Tibial nerve (tissue), 4 donors: ENCODE data around the gene ZNF618.
"Not testable (repeated sequence)": the region's sequence is repeated elsewhere in the genome, so short reads cannot be mapped to it uniquely, and the experiment has no call there.

Experiments used
- CTCF ChIP-seq, 5 experiments: fragments of 200-600 bp in 3 of 5; fragments of 450-650 bp in 2 of 5; sonication (generic) in 3 of 5; IDR thresholded peaks; one replicate each; pipeline ENCODE4 v1.5.1; 2016 to 2019; ENCODE audit warnings: antibody characterized with exemption in 5 of 5, mild to moderate bottlenecking in 3 of 5, moderate library complexity in 2 of 5
- EP300 ChIP-seq, 2 donors: sonication (generic); formaldehyde crosslinking; IDR thresholded peaks; one replicate each; pipeline ENCODE4 v1.6.1; 2017; ENCODE audit warnings: antibody characterized with exemption in 2 of 2, mild to moderate bottlenecking in 1 of 2

GRCh38 chr9:114043660-114044059 is 167.6 kb downstream of the ZNF618 start:
- TF ChIP-seq CTCF, EP300 (IDR thresholded peaks at IDR 0.05): not testable (repeated sequence)
